HG03159 (cell line): ENCODE data around the gene THSD7A.

ENCODE experiments used
- ATAC-seq: cut with Tn5 transposase; IDR thresholded peaks from one replicate; pipeline ENCODE4 v1.9.1; 2021; ENCODE audit warnings: mild to moderate bottlenecking, moderate library complexity; ENCODE audit not compliant: unreplicated experiment

Gene THSD7A

DNA sequence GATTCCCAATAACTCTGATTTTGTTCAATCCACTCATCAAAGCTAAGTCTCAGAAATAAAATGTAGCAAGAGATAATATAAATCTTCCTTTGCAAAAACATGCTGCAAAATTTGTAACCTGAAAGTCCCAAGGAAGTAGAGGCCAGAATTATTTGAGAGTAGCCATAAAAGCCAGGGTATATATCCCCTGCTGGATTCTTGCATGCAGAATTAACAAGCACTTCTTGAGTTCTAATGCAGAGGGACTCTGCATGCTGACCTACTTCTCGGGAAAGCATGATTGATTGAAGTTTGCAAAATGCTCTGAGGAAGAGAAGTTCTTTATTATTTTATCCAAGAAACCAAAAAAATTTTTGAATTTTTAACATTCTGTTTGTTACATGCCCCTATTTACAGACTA lies 121.6 kb downstream of the THSD7A start:
- no peak for ATAC-seq

DNA sequence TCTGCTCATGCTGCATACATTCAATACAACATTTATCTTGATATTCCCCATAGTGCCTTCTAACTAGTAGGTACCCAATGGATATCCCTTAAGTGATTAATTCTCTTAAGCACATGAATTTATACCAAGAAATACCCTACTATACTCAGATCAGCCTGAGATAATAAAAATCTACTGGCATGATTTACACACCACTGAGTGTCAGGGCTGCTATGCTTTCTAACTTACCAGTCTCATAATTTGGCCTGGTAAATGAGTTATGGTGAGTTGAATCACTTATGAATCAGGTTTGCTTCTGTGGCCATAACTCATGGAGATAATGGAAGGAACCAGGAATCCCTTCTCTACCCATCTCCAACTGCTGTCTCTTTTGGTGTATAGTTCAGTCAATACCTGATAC lies 122.8 kb downstream of the THSD7A start:
- ATAC-seq: no peak

DNA sequence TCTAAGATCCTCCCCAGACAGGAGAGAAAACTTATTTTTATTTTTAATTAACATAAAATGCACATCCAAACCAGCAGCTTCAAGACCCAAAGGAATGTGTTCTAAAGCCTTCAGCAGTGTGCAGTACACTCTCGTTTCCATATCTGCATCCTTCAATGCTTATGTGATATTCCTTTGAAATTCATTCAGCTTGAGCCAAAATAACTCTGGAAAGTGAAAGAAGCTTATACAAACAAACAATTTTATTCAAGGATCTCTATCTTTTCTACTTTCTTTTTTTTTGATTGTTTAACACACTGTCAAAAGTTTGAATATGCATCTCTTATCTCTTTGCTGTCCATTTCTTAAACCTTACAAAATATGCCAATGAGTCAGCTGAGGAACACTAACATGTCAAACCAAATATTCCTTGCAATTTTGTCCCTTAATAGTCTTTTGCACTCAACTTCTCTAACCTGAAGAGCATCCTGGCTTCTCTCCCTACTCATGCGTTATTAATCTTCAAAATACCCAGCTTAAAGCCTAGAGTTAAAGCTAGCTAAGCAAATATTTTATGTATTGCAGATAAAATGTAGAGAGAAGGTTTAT lies 124.3 kb downstream of the THSD7A start:
- ATAC-seq: no peak

DNA sequence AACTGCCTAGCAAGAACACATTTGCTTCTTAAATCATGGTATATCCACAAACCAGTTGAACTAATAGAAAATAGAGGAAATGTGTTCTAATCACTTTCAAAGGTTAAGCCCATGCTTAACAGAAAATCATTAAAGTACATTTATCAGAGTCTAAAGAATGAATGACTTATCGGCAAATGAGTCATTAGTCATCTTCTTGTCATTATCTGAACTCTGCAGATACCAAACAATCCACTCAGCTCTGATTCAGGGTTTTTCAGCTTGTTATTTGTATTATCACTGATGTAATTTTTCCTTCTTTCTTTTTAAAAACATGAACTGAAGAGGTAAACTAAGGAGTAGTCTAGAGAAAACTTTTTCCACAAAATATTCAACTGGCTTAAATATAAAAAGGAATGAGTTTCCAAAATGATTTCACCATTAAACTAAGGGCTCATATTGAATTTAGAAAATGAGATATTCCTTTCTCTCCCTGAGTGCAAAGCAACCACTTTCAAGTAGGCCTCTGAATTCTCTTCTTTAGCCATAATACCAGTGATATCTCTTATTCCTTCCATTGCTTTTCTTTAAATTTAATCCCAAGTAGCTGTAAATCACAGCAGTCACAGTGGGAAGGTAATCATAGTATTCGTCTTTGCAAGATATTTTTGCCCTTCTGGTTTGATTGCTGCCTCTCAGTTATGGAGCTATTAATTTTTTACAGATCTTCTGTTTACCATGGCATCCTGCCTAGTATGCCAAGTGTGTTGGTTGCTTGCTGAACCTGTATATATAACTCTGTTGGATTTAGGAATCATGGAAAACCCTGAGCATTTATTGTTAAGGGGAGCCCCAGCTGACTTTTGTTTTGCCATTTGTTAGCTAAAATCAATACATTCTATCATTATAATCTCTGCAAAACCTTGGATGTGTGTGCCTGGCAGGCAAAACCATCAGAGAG lies 125.1 kb downstream of the THSD7A start:
- ATAC-seq: no peak

DNA sequence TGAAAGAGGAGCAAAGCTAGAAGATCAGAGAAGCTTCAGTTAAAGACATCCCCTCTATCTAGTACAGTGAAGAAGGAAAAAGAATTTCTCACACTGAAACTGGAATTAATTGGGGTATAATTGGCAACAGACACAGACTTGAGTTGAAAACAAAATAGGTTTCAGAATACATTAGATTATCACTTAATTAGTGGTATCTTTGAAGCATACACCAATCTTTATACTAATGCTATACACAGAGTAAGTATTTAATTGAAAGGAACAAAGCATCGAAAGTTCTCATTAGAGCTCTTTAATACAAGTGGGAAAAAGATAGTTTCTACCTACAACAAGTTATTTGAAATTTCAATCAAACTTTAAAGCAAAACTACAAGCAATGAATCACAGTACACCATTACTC lies 128.2 kb downstream of the THSD7A start:
- ATAC-seq: no peak

DNA sequence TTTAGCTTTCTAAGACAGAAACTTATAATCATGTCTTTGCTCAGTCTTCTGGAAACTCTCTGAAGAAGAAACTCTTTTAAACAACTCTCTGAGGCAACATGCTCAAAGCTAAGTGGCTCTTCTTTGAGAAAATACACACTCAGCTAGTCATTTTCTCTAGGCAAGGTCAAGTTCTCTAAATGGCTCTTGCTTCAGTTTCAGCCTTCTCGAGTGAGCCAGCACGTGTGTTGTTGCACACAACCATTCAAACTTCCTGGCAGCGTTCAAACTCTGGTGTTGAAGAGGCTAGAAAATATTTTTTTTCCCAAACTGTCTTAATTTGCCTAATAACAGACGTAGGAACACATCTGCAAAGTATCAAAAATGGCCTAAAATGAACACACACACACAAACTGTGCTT lies 129.1 kb downstream of the THSD7A start:
- ATAC-seq: no peak

DNA sequence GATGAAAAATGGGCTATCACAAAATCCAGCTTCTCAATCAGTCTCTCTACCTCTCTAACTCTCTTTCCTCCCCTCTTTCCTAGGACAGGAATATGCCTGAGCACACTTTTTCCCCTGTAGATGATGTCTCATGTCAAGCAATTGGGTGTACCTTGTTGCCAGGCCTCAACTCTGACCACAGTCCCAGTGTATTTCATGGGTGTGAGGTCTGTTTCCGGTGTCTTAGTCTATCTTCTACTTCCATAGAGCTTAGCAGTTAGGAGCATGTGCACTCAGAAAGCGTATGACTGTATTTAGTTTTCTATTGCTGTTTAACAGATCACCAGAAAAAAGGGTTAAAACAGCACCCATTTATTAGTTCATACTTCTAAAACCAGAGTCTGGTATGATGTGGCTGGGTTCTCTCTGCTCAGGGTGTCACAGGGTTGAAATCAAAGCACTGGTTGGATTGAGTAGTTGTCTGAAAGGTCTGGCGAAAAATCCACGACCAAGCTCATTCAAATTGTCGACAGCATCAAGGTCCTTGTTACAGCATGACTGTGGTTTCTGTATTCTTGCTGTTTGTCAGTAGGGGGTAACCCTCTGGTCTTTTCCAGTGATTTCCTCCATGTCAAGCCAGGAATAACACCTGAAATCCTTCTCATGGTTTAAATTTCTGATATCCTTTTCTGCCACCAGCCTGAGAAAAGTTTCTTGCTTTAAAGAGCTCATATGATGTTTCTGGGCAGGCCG lies 130.0 kb downstream of the THSD7A start:
- ATAC-seq: no peak

DNA sequence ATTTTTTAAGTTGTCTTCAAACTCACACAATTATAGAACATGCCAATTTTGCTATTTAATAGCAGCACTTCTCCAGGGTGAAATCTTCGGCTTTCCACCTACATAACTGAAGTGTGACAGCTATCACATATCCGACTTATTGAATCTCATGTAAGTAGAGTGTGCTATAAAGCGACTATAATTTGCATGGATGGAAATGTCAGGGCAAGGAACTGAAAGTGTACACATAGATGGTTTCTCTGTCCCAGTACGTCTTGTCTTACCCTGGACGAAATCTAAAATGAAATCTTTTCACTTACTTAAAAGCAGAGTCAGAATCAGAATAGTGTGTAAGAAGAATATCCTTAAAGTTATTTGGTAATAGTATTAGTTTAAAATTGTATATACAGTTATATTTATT lies 132.3 kb downstream of the THSD7A start:
- no peak for ATAC-seq

DNA sequence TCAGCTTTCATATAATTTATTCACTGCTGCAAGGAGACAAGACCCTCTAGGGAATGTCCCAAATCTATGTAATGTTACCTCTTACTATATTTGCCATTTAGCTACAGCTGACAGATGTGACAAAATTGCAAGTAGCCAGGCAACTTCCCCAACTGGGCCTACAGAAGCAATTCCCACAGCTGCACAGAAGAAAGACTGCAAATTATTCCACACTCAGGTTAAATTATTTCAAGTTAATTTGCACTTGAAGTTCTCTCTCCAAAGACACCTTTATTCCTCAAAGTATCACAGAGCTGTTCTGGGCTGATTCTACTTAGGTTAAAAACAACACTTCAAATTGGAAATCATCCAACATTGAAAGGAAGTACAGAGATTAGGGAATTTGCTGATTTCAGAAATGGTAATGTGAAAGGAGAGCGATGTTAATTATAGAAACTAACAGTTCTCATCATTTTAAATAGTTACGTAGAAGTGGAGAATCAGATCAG lies 133.6 kb downstream of the THSD7A start:
- no peak for ATAC-seq

DNA sequence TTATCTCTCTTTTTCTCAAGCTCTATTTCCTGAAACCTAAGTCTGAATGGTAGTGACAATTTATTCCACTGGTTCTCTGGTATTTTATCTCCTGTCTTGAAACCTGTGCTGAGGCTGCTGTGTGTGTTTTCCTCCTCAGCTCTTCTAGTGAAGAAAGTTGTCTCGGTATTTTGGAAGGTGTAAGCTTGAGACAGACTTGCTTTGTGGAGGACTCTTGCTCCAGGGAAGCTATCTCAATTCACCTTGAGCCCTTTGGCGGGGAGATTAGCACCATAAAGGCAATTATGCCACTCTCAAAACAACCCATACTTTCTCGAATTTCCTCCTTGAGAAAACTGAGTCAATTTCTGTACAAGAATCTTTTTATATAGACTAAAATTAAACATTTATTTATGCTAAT lies 141.6 kb downstream of the THSD7A start:
- no peak for ATAC-seq

DNA sequence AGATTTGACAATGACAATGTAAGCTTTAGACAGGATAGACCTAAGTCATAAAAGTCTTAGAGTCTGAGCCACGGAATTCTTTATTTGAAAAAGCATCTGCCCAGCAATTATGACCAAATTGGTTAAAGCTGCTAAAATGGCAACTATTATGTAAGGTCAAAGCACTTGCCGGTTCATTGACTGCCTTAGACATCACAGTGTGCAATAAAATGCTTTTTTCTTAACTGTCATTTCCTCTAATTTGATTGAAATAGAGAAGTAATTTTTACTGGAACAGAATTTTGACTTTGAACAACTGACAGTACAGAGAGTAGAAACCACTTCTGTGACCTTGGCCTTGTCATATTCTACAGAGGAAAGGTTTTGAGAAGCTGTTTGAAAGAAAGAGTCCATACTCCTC lies 142.9 kb downstream of the THSD7A start:
- ATAC-seq: no peak

DNA sequence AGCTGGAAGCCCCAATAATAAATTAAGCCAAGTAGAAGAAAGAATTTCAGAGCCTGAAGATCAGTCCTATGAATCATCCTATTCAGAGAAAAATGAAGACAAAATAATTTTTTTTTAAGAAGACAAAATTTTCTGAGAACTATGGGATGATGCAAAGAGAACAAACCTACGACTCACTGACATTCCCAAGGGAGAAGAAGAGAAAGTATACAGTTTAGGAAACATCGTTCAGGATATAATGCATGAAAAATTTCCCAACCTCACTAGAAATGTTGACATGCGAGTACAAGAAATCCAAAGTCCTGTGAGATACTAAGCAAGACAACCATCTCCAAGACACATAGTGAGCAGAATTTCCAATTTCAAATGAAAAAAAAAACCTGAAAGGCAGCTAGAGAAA lies 150.5 kb downstream of the THSD7A start:
- no peak for ATAC-seq

DNA sequence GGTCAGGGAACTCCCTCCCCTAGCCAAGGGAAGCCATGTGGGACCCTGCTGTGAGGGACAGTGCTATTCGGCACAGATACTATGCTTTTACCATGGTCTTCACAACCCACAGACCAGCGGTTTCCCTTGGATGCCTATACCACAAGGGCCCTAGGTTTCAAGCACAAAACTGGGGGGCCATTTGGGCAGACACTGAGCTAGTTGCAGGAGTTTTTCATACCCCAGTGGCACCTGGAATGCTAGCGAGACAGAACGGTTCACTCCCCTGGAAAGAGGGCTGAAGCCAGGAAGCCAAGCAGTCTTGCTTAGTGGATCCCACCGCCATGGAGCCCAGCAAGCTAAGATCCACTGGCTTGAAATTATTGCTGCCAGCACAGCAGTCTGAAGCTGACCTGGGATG lies 156.8 kb downstream of the THSD7A start:
- ATAC-seq: no peak

DNA sequence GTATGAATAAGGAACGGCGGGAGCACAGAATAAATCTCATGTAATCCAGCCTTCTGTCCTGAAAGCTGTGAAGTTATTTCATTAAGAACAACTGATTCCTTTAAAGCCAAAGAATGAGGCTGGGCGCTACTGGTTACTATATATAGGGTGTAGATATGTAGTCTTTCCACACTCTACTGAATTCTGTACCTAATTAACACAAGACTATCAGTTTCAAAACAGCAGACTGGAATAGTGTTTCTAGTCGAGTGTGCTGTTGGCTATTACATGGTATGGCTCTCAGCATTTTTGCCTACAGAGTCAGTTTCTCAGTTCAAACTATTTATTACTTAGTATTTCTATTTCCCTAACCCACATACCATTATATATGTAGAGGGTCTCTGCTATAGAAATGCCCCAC lies 163.3 kb downstream of the THSD7A start:
- ATAC-seq: no peak

DNA sequence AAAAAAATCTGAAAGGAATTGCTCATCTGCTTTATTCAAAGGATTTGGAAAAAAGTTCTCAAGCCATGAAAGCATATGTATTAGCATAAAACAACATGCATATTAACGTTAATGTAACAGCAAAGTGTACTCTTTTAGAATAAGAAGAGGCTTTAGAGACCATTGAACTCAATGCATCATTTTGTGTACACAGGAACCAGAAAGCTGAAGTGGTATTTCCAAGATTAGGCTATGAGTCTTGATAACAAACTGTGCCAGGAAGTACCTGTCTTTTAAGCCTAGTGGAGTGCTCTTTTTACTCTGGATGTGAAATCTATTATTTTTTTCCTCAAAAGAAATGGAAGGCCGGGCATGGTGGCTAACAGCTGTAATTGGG lies 164.2 kb downstream of the THSD7A start:
- ATAC-seq: no peak

DNA sequence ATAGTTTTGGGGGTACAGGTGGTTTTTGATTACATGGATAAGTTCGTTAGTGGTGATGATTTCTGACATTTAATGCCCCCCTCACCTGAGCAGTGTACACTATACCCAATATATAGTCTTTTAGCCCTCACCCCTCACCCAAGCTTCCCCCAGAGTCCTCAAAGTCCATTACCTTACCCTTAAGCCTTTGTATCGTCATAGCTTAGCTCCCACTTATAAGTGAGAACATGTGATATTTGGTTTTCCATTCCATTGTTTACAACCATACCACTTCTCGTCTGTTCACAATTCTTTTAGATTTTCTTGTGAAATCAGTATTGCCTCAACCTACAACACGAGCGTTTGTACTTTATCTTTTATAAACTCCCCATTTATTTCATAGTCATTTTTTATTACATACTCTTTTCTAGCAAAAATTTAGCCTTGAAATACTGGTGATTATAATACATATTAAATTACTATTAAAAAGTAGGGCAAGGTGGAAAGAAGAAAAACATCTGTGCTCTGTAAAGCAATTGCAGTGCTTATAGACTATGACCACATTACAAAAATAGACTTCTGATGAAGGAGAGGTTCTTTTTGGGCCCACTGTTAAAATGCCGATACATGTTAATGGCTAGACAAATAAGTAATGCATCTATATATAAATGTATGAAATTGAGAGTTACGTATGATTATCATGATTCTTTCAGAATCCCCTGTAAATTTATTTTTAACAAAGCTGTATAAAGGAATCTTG lies 164.8 kb downstream of the THSD7A start:
- no peak for ATAC-seq

DNA sequence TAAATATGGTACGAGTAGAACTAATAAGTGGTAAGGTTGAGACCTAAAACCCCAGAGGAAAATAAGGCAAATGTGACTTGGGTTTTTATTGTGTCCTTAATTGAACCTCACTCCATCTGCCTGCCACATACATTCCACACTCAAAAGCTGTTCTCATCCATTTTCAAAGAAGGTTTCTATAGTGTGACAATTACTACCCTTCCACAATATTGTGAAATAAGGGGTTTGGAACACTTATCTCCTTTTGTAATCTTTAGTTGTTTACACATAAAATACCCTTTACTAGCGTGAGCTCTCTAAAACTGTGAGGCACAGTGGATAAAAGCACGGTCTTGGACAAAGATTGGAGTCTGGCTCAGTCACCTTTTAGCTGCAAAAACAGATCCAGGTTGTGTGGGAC lies 166.6 kb downstream of the THSD7A start:
- ATAC-seq: no peak

DNA sequence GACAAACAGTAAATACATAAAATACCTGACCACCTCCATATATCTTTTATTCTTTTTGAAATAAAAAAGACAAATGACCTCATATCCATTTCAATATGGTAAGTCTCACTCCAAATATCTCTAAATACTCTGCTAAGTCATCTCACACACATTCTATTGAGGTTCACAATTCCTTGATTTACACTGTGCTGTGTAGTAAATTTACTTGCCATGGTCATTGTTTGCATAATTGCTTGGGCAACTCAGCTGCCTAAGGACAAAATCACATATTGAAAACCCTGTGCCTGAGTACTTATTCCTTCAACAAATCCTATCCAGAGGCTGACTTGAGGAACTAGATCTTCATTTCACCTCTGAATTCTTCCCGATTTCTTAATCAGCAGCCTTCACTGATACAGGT lies 176.4 kb downstream of the THSD7A start:
- ATAC-seq: no peak

DNA sequence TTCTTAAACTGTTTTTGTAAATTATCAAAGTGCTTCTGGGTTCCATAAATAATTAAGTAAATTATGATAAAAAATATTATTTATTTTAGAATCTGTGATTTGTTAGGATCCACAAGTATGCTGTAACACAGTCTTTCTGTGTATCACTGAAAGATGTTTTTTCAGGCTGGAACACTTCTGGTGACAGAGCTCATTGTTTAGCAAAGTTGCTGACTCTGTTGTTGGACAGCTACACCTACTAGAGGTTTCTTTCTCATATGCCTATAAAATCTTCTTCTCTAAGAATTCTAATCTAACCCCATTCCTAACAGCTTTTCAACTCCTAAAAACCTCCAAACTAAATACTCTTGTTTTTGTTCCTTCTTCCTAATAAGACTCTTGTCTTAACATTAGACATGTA lies 176.8 kb downstream of the THSD7A start:
- ATAC-seq: no peak

DNA sequence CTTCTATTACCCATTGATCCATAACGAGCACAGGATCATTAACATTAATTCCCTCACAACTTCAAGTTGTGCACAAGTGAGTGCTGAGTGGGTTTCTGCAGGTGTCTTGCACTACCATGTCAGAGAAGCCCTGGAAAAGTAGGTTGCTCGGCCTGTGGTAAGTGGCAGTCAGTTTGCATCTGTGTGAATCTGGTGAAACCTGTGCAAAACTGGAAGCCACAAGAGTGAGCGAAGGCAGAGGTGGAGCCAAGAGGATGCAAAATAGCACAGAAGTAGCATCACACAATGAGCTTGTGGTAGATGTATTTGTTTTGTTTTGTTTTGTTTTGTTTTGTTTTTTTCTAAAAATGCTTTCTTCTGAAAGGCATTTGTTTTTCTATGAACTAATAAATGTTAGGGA lies 181.5 kb downstream of the THSD7A start:
- ATAC-seq: no peak

DNA sequence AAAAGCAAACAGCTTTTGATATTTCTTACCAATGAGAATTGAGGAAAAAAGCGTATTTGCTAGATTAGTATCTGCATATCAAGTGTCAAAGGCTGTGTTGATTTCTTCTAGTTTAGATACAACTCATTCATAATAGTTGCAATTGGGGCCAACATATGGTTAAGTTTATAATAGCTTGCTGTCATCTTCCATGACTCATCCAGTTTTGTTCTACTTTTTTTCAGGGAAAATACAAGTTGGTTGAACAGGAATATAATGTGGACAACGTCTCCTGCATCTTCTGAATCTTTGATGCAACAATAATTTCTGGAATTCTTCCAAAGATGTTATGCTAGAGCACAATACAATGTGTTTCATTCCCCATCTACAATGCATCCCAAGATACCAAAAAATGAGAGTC lies 182.0 kb downstream of the THSD7A start:
- no peak for ATAC-seq
